HG03342 (cell line): Measurements from ENCODE around the gene ERCC3.

ENCODE experiments used
- ATAC-seq: cut with Tn5 transposase; IDR thresholded peaks from one replicate; pipeline ENCODE4 v1.9.1; 2021; ENCODE audit warnings: mild to moderate bottlenecking, moderate library complexity; ENCODE audit not compliant: unreplicated experiment

ERCC3 gene

DNA sequence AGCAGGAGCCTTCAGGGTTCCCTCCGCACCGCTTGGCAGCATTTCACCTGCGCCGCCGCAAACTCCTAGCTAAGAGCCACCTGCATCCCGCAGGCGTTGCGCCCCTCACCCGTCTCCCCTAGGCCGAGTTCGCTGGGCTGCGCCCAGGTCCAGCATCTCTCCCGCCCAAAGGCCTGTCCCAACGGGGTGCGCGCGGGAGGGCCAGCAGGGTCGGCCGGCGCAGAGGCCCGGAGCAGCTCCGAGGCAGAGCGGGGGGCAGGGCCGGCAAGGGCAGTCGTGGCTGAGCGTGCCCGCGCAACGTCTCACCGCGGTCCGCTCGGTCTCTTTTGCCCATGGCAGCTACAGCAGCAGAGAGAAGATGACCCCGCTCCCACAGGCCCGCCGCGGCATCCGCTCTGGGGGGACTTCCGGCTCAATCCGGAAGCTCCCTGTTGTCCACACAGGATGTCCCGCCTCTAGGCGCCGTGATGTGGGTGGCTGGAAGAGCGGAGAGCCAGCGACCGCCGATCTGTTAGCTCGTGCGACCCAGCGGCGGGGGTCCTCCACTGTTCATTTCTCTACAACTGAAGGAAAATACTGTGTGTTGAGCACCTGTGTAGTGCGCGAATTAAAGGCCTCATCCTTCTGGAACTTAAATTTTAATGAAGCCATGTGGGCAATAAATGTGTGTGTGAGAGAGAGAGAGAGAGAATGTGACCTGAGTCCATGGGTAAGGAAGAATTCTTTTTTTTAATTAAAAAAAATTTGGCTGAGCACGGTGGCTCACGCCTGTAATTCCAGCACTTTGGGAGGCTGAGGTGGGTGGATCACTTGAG, at the start of gene ERCC3:
ERCC3 (minus strand) TSS at position 397 of the 815 bp plus-strand sequence; CDS start at position 334, 63 bp downstream.
- ATAC-seq, result peak; percentile 99

DNA sequence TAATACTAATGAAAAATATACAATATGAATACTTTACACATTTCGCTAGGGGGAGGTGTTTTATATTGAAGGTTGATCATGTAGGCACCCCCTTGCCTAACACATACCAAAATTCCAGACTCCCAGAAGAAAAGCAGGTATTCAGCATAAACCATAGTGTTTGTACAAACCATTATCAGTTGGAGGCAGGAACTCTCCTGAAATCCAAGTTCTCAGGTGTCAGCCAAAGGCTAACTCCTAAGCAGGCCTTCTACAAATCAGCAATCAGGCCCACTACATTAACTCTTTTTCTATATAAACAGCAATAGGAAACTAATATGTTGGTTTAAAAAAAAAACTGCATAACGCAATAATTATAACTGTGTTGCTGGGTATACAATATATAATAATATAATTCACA, 49.3 kb upstream of the ERCC3 start:
- no peak for ATAC-seq

- peak; percentile 48 for ATAC-seq
These were observed 48.2 kb upstream of the ERCC3 start for GRCh38 chr2:127342101-127342500.

GRCh38 chr2:127332335-127332734, 38.4 kb upstream of the ERCC3 start:
- ATAC-seq, result no peak

DNA sequence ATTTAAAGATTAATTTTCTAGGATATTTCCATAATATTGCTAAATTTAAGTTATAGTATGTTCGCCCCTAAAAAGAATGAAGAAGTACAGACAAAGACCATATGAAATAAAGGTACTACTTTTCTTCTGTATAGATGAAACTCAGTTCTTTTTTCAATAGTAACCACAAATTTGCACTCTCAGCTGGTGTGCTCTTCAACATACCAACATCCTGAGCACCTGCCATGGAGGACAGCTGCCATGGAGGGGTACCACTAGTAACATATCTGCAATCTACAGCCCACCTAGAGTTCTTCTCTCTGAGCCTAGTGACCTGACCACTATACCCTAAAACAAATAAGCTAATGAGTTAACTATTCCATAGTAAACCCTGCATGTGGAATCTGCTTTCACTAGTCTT, 36.8 kb upstream of the ERCC3 start:
- no peak for ATAC-seq

DNA sequence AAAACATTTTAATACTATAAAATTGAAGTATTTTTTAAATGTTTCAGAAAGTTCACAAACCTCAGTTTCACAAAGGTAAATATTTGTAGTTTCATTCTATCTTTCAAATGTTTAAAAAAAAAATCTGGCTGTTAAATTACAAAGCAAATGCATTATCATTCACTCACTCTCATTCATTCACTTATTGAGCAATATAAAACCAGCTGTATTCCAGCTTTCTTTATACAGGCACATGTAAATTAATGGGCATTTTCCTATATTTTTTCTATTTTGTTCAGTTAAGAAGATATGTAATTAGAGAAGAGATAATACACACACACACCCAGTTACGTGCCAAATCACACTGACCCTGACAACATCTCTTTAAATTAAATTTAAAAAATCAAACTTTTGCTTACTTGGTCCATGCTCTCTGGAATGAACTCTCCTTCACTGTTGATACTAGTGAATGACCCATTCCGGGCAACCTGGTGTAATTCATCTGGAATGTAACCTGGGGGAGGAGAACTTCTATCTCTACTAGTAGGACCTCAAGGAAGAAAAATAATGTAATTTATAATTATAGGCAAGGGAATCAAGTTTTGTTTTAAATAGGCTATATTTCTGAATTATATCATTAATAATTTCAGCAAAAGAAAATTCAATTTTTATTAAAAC, 32.5 kb upstream of the ERCC3 start:
- no peak for ATAC-seq

GRCh38 chr2:127324635-127325034, 30.7 kb upstream of the ERCC3 start:
- no peak for ATAC-seq

DNA sequence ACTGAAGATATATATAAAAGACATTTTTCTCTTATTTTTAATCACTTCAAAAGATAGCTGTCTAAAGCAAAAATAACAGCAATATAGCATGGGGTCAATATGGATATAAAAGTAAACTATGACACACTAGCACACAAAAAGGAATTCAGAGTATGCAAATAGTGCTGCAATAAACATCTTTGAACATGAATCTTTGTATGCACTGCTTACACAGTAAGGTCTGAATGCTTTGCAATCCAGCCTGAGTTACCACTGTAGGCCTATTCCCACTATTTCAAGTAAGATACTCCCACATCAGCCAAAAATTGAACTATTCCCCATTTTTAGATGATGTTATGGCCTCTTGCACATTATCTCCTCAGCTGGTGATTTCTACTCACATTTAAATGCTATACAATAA, 27.4 kb upstream of the ERCC3 start:
- no peak for ATAC-seq

- no peak for ATAC-seq
These were observed 26.8 kb upstream of the ERCC3 start for GRCh38 chr2:127320586-127321275.

DNA sequence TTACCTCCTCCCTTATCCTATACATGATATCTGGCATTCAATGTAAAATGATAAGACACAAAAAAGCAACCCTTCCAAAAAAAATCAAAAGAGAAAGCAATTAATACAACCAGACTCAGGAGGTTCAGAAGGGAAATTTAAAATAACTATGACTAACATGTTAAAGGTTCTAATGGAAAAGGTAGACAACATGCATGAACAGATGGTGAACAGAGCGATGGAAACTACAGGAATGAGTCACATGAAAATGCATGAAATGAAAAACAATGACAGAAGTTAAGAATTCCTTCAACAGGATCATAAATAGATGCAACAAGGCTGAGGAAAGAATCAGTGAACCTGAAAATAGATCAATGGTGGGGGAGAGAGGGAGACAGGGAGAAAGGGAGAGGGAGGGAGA, 26.1 kb upstream of the ERCC3 start:
- ATAC-seq, result no peak

GRCh38 chr2:127314193-127314988, 20.4 kb upstream of the ERCC3 start:
- ATAC-seq, result no peak

DNA sequence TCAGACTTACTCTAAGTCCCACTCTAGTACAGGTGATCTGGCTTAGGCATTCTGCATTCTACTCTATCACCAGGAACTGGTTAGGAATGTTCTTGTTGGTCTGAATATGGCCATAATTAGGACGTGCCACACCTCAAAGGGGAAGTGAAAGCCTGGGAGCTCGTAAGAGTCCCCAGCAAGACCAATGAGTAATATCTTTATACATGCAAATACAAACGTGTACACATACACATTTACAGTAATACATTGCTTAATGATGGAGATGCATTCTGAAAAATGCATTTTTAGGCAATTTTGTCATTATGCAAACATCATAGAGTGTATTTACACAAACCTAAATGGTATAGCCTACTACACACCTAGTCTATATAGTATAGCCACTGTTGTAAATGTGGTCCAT, 19.5 kb upstream of the ERCC3 start:
- peak; percentile 97 for ATAC-seq

GRCh38 chr2:127310980-127311379, 17.0 kb upstream of the ERCC3 start:
- ATAC-seq, result no peak

- no peak for ATAC-seq
These were observed 15.5 kb upstream of the ERCC3 start for GRCh38 chr2:127309468-127309867.

DNA sequence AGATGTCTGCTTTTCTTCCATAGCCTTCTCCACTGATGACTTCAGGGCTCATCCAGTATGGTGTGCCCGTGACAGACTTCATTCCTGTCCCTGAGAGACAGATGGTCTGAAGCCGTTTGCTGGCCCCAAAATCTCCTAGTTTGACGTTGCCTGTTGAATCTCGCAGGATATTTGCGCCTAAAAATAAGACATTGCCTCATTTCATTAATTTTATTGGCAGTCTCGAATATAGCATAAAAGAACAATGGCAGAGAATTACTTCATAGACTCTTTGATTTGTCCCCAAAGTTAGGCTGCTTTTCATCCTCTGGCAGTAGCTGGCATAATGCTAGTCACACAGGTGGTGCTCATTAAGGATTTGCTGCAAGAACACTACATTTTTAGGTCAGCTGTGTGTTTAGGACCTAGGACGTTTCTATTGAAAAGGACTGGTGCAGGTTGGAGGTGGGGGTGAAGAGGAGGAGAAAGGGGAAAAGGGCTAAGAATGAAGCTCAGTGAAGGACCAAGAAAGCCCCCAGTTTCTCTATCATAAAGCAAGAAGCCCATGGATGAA, 14.7 kb upstream of the ERCC3 start:
- no peak for ATAC-seq

DNA sequence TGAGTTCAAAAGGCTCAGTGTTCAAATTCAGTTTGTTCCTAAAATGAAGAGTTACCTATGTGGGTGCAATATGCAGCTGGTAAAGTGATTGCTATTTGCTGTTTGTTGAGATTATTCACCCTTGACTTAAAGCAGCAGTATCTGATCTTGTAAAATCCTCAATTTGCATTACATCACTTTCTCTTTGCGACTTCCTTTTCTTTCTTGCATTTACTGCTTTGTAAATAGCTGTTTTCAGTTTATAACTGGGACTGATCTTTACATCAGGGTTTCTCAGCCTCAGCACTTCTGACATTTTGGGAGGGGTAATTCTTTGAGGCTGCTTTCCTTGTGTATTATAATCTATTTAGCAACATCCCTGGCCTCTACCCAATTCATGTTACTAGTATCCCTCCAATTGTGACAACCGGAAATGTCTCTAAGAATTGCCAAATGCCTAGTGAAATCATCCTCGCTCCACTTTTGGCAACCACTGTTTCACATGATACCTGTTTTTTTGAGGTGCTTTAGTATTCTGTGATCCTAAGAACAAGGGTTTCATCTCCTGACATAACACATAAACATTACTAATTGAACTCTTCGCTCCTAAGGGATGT, 12.1 kb upstream of the ERCC3 start:
- ATAC-seq, result no peak

DNA sequence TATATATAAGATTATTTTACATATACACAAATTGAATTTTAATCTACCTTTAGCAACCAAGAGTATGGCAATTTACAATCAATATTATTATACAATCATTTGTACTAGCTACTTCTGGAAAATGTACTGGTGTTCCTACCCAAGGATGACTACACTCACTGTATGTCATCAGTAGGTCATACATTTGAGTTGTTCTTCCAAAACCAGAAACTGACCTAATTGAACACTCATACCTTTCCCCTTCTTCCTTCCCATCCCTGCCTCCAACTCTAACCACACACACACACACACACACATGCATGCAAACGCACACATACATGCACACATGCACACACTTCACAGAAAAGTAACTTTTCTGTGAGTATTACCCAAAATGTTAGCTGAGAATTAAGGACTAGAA, 8.2 kb upstream of the ERCC3 start:
- ATAC-seq, result no peak

GRCh38 chr2:127293386-127293747, 577 bp downstream of the ERCC3 start:
- no peak for ATAC-seq

DNA sequence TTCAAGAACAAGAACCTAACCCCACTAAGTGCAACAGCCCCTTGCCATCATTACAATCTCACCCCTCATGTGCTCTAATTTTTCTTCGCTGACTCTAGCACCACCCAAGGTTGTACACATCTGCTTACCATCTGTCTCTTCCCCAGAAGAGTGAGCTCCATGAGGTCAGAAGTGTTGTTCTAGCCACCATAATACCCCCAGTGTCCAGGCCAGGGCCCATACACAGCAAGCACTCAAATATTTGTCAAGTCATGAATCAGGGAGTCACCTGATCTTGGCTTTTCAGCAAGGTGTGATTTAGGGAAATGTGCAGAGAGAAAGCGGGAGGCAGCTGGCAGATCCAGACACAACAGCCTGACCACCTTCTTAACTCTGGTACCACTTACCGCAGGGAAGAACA, 5.7 kb downstream of the ERCC3 start:
- ATAC-seq, result no peak

DNA sequence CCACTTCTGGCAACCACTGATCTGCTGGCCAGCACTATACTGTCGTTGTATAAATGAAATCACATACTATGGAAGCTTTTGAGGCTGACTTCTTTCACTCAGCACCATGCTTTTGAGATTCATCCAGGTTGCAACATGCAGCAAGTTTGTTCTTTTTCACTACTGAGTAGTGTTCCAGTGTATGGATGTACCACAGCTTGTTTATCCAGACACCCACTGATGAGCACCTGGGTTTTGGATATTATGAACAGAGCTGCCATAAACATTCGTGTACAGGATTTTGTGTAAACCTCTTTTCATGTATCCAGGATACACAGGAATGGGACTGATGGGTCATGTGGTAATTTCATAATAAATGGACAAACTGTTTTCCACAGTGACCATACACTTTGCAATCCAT, 10.7 kb downstream of the ERCC3 start:
- ATAC-seq, result no peak
